ENCODE results near the gene MYH10. TPM values are rescaled to one million over a fixed set of nuclear protein-coding genes. Genes with fewer than 3 reads are reported as not detected.

The MYH10 gene
- total and polyA plus RNA-seq, 9 of the 15 experiments (the other 6 are each of a cell fraction or from before 2014, with no cell fraction given), result 16.3 to 95.3 (median 39.7) TPM

- H3K79me2 ChIP-seq (ENCODE audit: control insufficient read depth, insufficient read depth, low read length), result peaks cover 99% of the 10 kb centered on the region
- TF ChIP-seq ZC3H8 (IDR thresholded peaks at IDR 0.05), result no peak
- TF ChIP-seq THAP7 (CRISPR knock-in tag; IDR thresholded peaks at IDR 0.05), result no peak
- in situ Hi-C loops (cut with MboI), result no loop called here
- DNase-seq (ENCODE audit: extremely low read depth in 1 of 4, low spot score in 3 of 4) (no peak), FAIRE-seq (no peak), ATAC-seq (no peak)
- no peaks in the 10 kb centered on the region for H3K9me3 ChIP-seq (replicated peaks; ENCODE audit: control insufficient read depth, insufficient read depth, low read depth, low read length)
- ChIA-PET CTCF (ENCODE audit: low intra/inter-chr PET ratio) (no interaction called here), POLR2A (interaction anchor here (0.7 to 1.3 kb wide), 4 partner anchors 9 to 22 kb away, joined by 3 read pairs; no protein-coding TSS in a partner anchor)
- WGBS (ENCODE audit: insufficient coverage, low coverage, missing lambda C conversion rate), result 83% methylated on average over 2 of the region's 2 CpGs
- H3K9ac ChIP-seq (ENCODE audit: insufficient read depth in 1 of 2, low read depth in 2 of 2, low read length in 2 of 2), result no peak overlapping the region
- no peak overlapping the region for H3K4me3 ChIP-seq
- BruUV-seq (replicated peaks), result no TSS peak
- H3K27ac ChIP-seq (ENCODE audit: extremely low read depth, low read depth, low read length), result no peak overlapping the region
- peaks cover 13% of the 10 kb centered on the region; the same call in 1 of the 3 replicates for H3K36me3 ChIP-seq (ENCODE audit: control insufficient read depth, insufficient read depth, low read length)
- no peaks in the 10 kb centered on the region for H3K9me1 ChIP-seq (ENCODE audit: control insufficient read depth, insufficient read depth, low read length)
- H3K4me2 ChIP-seq (ENCODE audit: insufficient read depth, low read length), result no peak overlapping the region
- H3K27me3 ChIP-seq (ENCODE audit: control insufficient read depth in 2 of 2, insufficient read depth in 2 of 2, low read length in 2 of 2), result no peaks in the 10 kb centered on the region
- peaks cover 4 to 5% of the 10 kb centered on the region in 2 experiments; a peak in 3 of 5 replicates for H3K4me1 ChIP-seq (replicated peaks in 1 of 2; ENCODE audit: control insufficient read depth in 2 of 2, insufficient read depth in 2 of 2, low read length in 2 of 2)
- H4K20me1 ChIP-seq (replicated peaks; ENCODE audit: control insufficient read depth, insufficient read depth, low read length), result no peaks in the 10 kb centered on the region; the same call in 1 of the 2 replicates
- H2AFZ ChIP-seq (ENCODE audit: low read depth, low read length), result no peak overlapping the region
- intact Hi-C loops (cut with micrococcal nuclease), result no loop called here
Observed at GRCh38 chr17:8611137-8611536, 19.4 kb downstream of the MYH10 start.

DNA sequence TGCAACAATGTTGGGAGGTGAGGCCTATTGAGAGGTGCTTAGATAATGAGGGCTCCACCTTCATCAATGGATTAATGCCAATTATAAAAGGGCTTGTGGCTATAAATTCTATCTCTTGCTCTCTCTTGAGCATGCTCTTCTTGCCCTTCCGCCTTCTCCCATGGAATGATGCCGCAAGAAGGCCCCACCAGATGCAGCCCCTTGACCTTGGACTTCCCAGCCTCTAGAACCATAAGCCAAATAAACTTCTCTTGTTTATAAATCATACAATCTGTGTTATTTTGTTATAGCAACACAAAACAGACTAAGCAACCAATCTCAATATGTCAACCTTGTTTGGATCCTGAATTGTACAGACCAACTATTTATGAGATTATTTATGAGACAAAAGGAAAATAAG lies 20.0 kb downstream of the MYH10 start:
- Histone ChIP-seq H3K9ac (ENCODE audit: insufficient read depth in 1 of 2, low read depth in 2 of 2, low read length in 2 of 2) (no peak overlapping the region), H2AFZ (ENCODE audit: low read depth, low read length) (no peak overlapping the region), H3K27me3 (ENCODE audit: control insufficient read depth in 2 of 2, insufficient read depth in 2 of 2, low read length in 2 of 2) (no peaks in the 10 kb centered on the region), H4K20me1 (replicated peaks; ENCODE audit: control insufficient read depth, insufficient read depth, low read length) (no peaks in the 10 kb centered on the region; the same call in 1 of the 2 replicates), H3K36me3 (ENCODE audit: control insufficient read depth, insufficient read depth, low read length) (peaks cover 13% of the 10 kb centered on the region; the same call in 1 of the 3 replicates), H3K4me2 (ENCODE audit: insufficient read depth, low read length) (no peak overlapping the region), H3K4me3 (no peak overlapping the region), H3K4me1 (replicated peaks in 1 of 2; ENCODE audit: control insufficient read depth in 2 of 2, insufficient read depth in 2 of 2, low read length in 2 of 2) (peaks cover 4 to 5% of the 10 kb centered on the region in 2 experiments; a peak in 3 of 5 replicates), H3K79me2 (ENCODE audit: control insufficient read depth, insufficient read depth, low read length) (peaks cover 99% of the 10 kb centered on the region), H3K27ac (ENCODE audit: extremely low read depth, low read depth, low read length) (no peak overlapping the region), H3K9me3 (replicated peaks; ENCODE audit: control insufficient read depth, insufficient read depth, low read depth, low read length) (no peaks in the 10 kb centered on the region), H3K9me1 (ENCODE audit: control insufficient read depth, insufficient read depth, low read length) (no peaks in the 10 kb centered on the region)
- in situ Hi-C loops (cut with MboI), result no loop called here
- CTCF ChIA-PET (ENCODE audit: low intra/inter-chr PET ratio), result no interaction called here
- POLR2A ChIA-PET, result interaction anchor here (1.3 kb wide), 1 partner anchor 9 kb away, joined by 3 read pairs; no protein-coding TSS in a partner anchor
- intact Hi-C loops (cut with micrococcal nuclease), result no loop called here
- FAIRE-seq, result no peak
- 100% methylated on average over 2 of the region's 2 CpGs for WGBS (ENCODE audit: insufficient coverage, low coverage, missing lambda C conversion rate)
- no peak for TF ChIP-seq GATAD2B (IDR thresholded peaks at IDR 0.05; ENCODE audit: borderline replicate concordance)
- no peak for TF ChIP-seq HDGF (IDR thresholded peaks at IDR 0.05)
- no peak for TF ChIP-seq RBFOX2 (IDR thresholded peaks at IDR 0.05; ENCODE audit: low read depth, low read length)
- no peak for TF ChIP-seq ZNF589 (CRISPR knock-in tag; IDR thresholded peaks at IDR 0.05; ENCODE audit: low read depth)
- no peak for TF ChIP-seq CHCHD3 (CRISPR knock-in tag; IDR thresholded peaks at IDR 0.05)
- no peak for TF ChIP-seq ZNF436 (CRISPR knock-in tag; IDR thresholded peaks at IDR 0.05)
- no peak for TF ChIP-seq CLOCK (CRISPR knock-in tag; IDR thresholded peaks at IDR 0.05; ENCODE audit: borderline replicate concordance)
- TF ChIP-seq IFI16 (CRISPR knock-in tag; IDR thresholded peaks at IDR 0.05), result no peak
- TF ChIP-seq HMBOX1 (IDR thresholded peaks at IDR 0.05), result no peak
- BruUV-seq (replicated peaks), result no TSS peak
- DNase-seq (ENCODE audit: extremely low read depth in 1 of 4, low spot score in 3 of 4), result no peak
- no peak for ATAC-seq

All from K562 (cell line).